IPS-18c (cell line): Measurements from ENCODE around the gene CASTOR1.

Experiments
- H3K4me3 ChIP-seq: 2 replicates; pipeline ENCODE4 v1.7.0; 2013; ENCODE audit warnings: low read depth, mild to moderate bottlenecking, low read length, moderate library complexity; ENCODE audit not compliant: insufficient read depth
- H3K9me3 ChIP-seq: one replicate; pipeline ENCODE4 v1.6.1; 2013; ENCODE audit warnings: mild to moderate bottlenecking, low read length, moderate library complexity; ENCODE audit not compliant: control insufficient read depth, insufficient read depth

Gene CASTOR1

GRCh38 chr22:30291058-30291892, 2.0 kb upstream of the CASTOR1 start:
- no peaks in the 10 kb centered on the region for H3K9me3 ChIP-seq
- H3K4me3 ChIP-seq = no peak overlapping the region

- H3K9me3 ChIP-seq = no peaks in the 10 kb centered on the region
- peak overlapping the region; percentile 84 for H3K4me3 ChIP-seq
These were observed 1.2 kb upstream of the CASTOR1 start for GRCh38 chr22:30290342-30291057.

- Histone ChIP-seq H3K4me3 (peak overlapping the region; percentile 84), H3K9me3 (no peaks in the 10 kb centered on the region)
These were observed 642 bp upstream of the CASTOR1 start for GRCh38 chr22:30289980-30290313.

GRCh38 chr22:30288419-30289140, 725 bp downstream of the CASTOR1 start:
- no peaks in the 10 kb centered on the region for H3K9me3 ChIP-seq
- H3K4me3 ChIP-seq = peak overlapping the region; percentile 84

- Histone ChIP-seq H3K4me3 (peak overlapping the region; percentile 84), H3K9me3 (no peaks in the 10 kb centered on the region)
These were observed 1.5 kb downstream of the CASTOR1 start for GRCh38 chr22:30287648-30288418.

- Histone ChIP-seq H3K4me3 (no peak overlapping the region), H3K9me3 (no peaks in the 10 kb centered on the region)
These were observed 2.3 kb downstream of the CASTOR1 start for GRCh38 chr22:30286813-30287647.

- H3K4me3 ChIP-seq = no peak overlapping the region
- H3K9me3 ChIP-seq = no peaks in the 10 kb centered on the region
These were observed 3.0 kb downstream of the CASTOR1 start for GRCh38 chr22:30286331-30286730.

GRCh38 chr22:30285846-30286200, 3.5 kb downstream of the CASTOR1 start:
- no peak overlapping the region for H3K4me3 ChIP-seq
- no peaks in the 10 kb centered on the region for H3K9me3 ChIP-seq

GRCh38 chr22:30285176-30285845, 4.0 kb downstream of the CASTOR1 start:
- no peaks in the 10 kb centered on the region for H3K9me3 ChIP-seq
- H3K4me3 ChIP-seq = no peak overlapping the region

GRCh38 chr22:30284666-30285065, 4.6 kb downstream of the CASTOR1 start:
- Histone ChIP-seq H3K9me3 (no peaks in the 10 kb centered on the region), H3K4me3 (no peak overlapping the region)

- no peaks in the 10 kb centered on the region for H3K9me3 ChIP-seq
- H3K4me3 ChIP-seq = no peak overlapping the region
These were observed 5.1 kb downstream of the CASTOR1 start for GRCh38 chr22:30284172-30284571.

- Histone ChIP-seq H3K9me3 (no peaks in the 10 kb centered on the region), H3K4me3 (no peak overlapping the region)
These were observed 6.0 kb downstream of the CASTOR1 start for GRCh38 chr22:30283342-30283741.

- Histone ChIP-seq H3K4me3 (no peak overlapping the region), H3K9me3 (no peaks in the 10 kb centered on the region)
These were observed 6.7 kb downstream of the CASTOR1 start for GRCh38 chr22:30282616-30283046.

GRCh38 chr22:30280505-30280904, 8.8 kb downstream of the CASTOR1 start:
- Histone ChIP-seq H3K9me3 (no peaks in the 10 kb centered on the region), H3K4me3 (no peak overlapping the region)

GRCh38 chr22:30279932-30280331, 9.4 kb downstream of the CASTOR1 start:
- Histone ChIP-seq H3K9me3 (no peaks in the 10 kb centered on the region), H3K4me3 (no peak overlapping the region)
